HL-60/S4 treated with phorbol 12-myristate 13-acetate at 8.2 ng/mL for 4 days and 3 days (cell line): ENCODE data around the gene PFKFB4.
"Not testable (repeated sequence)": the region's sequence is repeated elsewhere in the genome, so short reads cannot be mapped to it uniquely, and the experiment has no call there.

Experiments used
- in situ Hi-C: fragments of 300-500 bp; cut with MboI; formaldehyde crosslinking; loops from 2 replicates; pipeline ENCODE4 v1.15.0; 2022; ENCODE audit warnings: low sequenced_read_pairs

Gene PFKFB4

DNA sequence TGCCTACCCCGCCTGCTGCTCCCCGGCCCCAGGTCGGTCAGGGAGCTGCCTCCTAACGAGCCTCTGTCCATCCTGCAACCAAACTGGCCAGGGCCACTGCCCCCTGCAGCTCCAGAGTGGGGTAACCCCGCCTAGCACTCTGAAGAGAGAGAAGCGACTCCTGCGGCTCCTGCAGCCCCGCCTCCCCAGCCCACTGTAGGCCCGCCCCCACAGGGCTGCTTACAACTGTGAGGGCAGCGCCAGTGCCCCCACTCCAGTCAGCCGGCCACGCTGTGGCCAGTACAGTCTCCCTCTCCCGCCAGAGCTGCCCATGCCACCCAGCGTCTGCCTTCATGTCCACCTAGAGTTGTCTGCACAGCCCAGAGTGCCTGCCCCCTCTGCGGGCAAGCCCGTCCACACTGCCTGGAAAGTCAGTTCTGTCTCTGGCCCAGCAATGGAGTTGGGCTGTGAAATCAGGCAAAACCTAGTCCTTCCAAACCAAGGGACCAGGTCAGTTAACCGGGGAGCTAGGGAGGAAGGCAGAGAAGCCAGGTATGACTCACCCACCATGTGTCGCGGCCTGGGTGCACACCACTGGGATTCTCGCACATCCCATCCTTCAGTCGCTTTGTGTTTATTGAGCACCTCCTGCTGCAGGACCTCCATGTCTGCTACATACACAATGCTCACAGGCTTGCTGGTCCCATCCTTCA is 4.6 kb upstream of the PFKFB4 start:
- in situ Hi-C loops, result no loop called here

DNA sequence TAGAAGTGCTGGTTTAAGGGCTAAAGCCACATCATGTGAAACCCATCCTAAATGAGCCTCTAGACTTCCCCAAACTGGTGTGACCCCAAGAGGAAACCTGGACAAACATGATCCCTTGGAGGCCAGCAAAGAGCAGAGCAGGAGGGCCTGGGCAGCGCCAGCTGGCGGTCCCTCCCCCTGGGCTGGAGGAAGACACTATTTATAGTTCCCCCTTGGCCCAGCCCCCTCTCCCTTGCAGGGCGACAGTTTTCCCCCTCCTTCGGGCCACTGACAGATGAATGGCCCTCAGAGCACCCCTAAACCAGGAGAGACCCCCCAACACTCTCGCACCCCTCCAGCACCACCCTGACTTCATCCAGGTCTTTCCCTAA is 4.0 kb upstream of the PFKFB4 start:
- in situ Hi-C loops, result no loop called here

DNA sequence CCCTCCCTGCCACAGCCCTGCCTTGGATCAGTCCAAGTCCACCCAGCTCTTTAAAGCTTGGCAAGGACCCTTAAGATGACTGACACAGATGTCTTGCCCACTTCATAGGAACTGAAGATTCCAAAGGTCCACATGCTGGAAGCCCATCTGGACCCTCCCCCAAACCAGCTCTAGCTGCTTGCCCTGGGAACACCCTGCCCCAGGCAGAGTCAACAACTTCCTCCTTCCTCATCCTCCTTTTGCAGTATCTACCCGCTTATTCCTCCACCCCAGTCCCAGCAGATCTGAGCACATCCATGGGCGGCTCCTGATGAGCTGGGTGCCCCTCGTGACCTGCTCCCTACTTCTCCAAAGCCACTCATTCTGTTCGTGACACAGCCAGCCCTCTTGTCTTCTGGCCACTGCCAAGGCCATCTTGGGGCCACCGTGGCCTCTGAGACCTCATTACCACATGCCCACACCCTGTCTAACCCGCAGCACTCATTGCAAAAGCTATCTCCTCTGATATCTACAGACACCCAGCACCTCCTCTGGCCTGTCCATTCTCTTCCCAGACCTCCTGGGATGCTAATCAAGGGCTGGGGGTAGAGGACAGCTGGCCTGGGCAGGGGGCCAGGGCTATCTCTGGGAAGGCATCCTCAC is 2.0 kb upstream of the PFKFB4 start:
- in situ Hi-C loops, result no loop called here

- in situ Hi-C loops, result no loop called here
These were observed 431 bp downstream of the PFKFB4 start for GRCh38 chr3:48555949-48556795.

DNA sequence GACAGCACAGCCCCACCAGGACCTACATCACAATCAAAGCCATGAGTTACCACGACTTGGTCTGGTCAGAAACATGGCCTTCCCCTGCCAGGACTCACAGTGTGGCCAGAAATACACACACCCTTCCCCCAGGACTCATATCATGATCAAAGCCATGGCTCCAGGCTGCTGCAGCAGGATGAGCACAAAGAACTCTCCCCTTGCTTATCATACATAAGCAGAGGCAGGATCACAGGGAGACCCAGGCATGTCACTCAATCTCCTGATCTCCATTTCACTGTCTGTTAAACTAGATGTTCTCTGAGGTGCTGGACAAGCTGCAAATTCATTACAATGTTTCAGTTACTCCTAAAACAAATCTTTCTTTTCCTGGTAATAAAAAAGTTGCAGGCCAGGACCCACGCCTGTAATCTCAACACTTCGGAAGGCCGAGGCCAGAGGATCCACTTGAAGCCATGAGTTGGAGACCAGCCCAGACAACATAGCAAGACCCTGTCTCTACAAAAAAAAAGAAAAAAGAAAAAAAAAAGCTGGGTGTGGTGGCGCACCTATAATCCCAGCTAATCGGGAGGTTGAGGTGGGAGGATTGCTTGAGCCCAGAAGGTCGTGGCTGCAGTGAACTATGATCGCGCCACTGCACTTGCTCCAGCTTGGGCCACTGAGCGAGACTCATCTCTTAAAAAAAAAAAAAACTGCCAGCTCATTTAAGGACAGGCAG is 1.2 kb downstream of the PFKFB4 start:
- in situ Hi-C loops, result no loop called here

GRCh38 chr3:48553886-48554845 is 2.4 kb downstream of the PFKFB4 start:
- in situ Hi-C loops, result no loop called here

GRCh38 chr3:48553361-48553760 is 3.2 kb downstream of the PFKFB4 start:
- in situ Hi-C loops, result no loop called here

DNA sequence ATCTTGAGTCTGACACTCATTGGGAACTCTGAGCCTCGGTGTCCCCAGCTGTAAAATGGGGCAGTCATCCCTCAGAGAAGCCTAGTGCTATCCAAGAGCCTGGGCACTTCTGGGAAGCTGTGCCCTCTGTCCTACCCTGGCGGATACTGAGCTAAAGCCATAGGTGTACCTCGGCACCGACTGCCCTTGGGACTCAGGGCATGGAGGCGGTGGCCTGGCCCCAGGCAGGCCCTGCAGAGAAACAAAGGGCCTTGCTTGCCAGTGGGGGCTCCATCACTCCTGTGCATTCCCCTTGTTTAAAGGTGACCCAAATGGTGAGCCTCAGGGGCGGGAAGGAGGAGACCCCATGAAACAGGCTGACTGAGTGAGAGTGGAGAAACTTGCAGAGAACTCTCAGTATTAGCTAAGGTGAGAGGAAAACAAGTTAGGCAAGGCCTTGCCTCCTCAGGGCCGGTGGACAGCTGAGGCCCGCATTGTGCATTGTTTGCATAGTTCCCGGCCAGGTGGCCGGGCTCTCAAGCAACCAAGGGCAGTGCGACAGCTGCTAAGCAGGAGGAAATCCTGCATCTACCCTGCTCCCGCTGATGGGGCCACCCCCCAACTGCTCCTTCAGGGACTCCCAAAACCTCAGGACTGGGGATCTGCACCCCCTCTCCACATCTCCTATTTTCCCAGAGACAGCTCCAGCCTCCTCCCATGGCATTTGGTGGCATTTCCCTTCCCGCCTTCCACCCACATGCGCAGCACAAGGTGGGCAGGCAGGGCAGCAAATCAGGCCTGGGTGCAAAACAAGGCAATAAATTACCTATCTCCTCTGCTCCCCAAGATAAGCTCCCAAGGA is 4.3 kb downstream of the PFKFB4 start:
- in situ Hi-C loops, result no loop called here

DNA sequence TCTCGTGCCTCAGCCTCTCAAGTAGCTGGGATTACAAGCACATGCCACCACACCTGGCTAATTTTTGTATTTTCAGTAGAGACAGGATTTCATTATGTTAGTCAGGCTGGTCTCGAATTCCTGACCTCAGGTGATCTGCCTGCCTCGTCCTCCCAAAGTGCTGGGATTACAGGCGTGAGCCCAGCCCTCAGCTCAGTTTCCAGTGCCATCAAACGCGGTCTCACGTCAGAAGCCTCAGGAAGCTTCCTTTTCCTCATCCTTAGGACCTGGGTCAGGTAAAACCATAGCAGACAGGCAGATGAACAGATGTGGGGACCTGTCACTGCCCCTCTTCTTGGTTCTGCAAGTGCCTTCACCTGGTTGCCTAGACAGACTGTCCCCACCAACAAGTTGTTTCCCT is 5.0 kb downstream of the PFKFB4 start:
- in situ Hi-C loops, result not testable (repeated sequence)

DNA sequence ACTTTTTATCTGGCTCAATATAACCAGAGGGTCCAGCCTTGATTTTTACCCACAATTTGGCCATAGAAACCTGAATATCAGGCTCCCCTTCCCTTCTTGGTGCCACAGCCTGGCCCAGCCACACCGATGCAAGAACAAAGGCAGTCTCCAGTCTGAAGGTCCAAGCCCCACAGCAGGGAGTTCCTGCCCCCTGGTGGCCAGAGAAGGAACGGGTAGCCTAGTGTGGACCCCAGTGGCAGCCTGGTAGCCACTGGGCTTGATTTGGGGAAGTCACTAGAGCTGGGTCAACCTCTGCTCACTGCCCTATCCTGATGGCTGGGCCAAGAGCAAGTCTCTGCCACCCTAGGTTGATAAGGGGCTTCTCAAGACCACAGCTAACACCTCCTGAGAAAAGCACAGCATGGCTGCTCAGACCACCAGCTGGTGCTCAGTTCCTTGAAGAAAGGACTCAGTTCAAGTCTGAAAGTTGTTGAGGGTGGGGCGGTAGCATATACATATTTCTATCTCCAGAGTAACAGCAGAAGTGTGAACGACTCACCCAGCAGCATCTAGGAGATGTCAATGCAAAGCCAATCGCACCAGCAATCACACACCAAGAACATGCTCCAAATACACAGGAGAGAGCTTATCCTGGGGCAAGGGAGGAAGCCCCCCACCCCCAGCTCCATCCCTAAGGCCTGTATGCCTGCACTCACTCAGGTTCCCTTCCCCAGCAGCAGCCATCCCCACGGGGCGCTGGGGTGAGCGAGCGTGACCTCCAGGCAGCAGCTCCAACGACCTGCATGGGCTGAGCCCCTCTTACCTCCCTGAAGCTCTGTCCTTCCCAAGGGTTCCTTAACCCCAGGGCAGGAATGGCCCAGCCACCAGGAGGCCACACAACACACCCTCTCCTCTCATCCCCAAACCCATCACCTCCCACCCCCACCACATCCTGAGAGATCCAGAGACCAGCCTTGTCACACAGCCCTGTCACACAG is 7.6 kb downstream of the PFKFB4 start:
- in situ Hi-C loops, result no loop called here

GRCh38 chr3:48548126-48548525 is 8.5 kb downstream of the PFKFB4 start:
- in situ Hi-C loops, result no loop called here

DNA sequence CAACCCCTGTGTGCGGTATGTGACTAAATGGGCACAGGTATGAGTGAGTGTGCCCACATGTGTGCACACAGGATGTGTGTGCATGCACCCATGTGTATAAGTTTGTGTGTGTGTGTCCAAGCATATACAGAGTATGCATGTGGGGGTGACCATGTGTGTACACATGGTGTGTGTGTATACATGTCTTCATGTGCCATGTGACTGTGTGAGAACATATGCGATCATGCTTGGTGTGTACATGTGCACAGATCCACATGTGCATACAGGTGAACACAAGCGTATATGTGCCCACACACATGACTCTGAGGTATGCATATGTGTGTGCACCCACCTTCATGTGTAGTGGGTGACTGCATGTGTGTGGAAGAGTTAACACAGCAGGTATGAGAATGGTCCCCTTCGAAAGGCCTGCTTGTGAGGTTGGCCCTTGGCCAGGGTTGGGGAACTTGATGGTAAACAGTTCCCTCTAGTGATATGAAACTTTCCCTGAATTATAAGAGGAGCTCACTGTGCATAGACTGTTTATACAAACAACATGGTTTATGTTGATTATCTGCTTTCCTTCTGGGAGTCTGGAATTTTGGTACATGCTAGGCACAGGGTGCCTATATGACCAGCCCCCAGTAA is 10.3 kb downstream of the PFKFB4 start:
- in situ Hi-C loops, result no loop called here

DNA sequence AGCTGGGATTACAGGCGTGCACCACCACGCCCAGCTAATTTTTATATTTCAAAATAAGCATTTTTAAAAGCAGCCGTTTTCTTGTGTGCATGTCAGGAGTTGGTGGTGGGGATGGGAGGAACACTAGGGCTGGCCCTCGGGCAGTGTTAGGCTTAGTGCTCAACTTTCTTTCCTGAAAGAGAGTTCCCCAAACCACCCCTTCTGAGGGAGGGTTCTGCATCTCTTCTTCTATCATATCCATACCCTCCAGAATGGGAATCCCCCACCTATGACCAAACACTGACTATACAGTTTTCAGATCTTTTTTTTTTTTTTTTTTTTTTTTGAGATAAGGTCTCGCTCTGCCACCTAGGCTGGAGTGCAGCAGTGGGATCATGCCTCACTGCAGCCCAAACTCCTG is 12.5 kb downstream of the PFKFB4 start:
- in situ Hi-C loops, result no loop called here

- in situ Hi-C loops, result no loop called here
These were observed 13.2 kb downstream of the PFKFB4 start for GRCh38 chr3:48543271-48543866.

DNA sequence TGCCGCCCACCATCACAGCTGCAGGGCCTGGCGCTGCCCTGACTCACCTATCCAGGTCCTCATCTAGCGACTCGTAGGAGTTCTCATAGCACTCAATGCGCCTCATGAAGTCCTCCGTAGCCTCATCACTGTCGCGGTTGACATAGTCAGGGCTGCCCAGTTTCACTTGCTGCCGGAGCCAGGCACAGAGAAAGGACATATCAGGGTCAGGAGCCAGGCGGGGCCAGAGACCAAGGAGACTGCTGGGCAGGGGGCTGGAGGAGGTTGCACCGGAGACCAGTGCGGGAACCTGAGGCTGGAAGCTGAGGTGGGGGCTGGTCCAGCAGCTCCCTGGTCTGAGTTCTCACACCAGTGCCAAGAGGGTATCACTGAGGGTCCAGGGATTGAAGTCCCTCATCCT is 18.2 kb downstream of the PFKFB4 start:
- in situ Hi-C loops, result no loop called here

GRCh38 chr3:48536785-48537184 is 19.8 kb downstream of the PFKFB4 start:
- in situ Hi-C loops, result no loop called here

GRCh38 chr3:48536116-48536515 is 20.5 kb downstream of the PFKFB4 start:
- in situ Hi-C loops, result no loop called here
